Measurements from ENCODE around the gene NFKB1. TPM values are rescaled to one million over a fixed set of nuclear protein-coding genes. Genes with fewer than 3 reads are reported as not detected.

NFKB1 gene
- total and polyA plus RNA-seq, 3 experiments from 2014 or later: 45.5 to 189 (median 185) TPM

DNA sequence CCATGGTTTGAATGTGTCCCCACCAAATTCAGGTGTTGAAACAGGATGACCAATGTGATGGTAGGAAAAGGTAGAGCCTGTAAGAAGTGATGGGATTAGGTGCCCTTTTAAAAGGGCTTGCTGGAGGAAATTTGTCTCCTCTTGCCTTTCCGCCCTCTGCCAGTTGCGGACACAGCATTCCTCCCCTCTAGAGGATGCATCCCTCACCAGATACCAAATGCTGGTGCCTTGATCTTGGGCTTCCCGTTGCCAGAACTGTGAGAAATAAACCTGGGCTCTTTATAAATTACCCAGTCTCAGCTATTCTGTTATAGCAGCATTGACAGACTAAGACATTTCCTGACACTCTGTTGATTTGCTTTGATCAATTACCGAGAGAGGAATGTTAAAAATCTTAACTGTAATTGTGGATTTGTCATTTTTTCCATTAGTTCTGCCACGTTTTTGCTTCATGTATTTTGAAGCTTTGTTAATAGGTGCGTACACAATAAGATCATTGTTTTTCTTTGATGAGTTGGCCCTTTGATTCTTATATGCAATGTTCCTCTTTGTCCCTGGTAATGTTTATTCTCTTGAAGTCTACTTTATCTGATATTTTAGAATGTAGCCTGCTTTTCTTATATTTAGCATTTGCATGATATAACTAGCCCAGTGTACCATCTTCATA lies 13.3 kb downstream of the NFKB1 start:
- peaks cover 29 to 50% (median 33%) of the 10 kb centered on the region in 3 donors for H3K36me3 Mint-ChIP-seq
- no peaks in the 10 kb centered on the region for H3K27me3 Mint-ChIP-seq
- H3K4me3 Mint-ChIP-seq: peak overlapping the region in 2 of 7 donors; percentile 2
- no peak for DNase-seq
- H3K9me3 ChIP-seq (ENCODE audit: low read length): no peaks in the 10 kb centered on the region
- no peaks in the 10 kb centered on the region for H3K27me3 ChIP-seq (ENCODE audit: insufficient read depth, low read length, poor library complexity, severe bottlenecking)
- H3K4me3 ChIP-seq (ENCODE audit: low read length): no peak overlapping the region
- peak overlapping the region in 1 of 8 donors; percentile 0 for H3K27ac Mint-ChIP-seq
- POLR2A ChIA-PET: no interaction called here
- H3K36me3 ChIP-seq (ENCODE audit: insufficient read depth, low read length): no peaks in the 10 kb centered on the region
- peaks cover 55 to 82% (median 81%) of the 10 kb centered on the region in 3 donors for H3K4me1 Mint-ChIP-seq
- CTCF ChIA-PET: no interaction called here
- peaks cover 46% of the 10 kb centered on the region for H3K4me1 ChIP-seq (ENCODE audit: insufficient read depth, low read length)
- peaks cover 13 to 24% (median 21%) of the 10 kb centered on the region in 5 donors for H3K9me3 Mint-ChIP-seq
- H3K27ac ChIP-seq (ENCODE audit: low read depth, low read length): no peak overlapping the region

DNA sequence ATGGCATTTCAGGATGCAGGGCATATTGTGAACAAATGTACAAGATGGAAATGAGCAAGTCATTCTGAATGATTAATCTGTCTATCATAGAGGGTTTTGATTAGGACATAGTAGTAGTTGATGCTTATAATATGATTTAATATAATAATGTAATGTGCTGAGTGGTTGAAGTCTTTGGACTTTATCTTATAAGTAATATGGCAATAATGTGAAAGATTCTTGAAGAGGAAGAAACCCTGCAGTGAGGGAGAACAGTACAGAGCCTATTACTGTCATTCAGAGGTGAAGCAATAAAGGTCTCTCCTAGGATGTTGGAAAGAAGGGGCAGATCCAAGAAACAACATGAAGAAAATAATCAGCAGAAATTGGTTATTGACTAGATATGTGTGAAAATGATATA lies 16.6 kb downstream of the NFKB1 start:
- no peaks in the 10 kb centered on the region for H3K36me3 ChIP-seq (ENCODE audit: insufficient read depth, low read length)
- no peaks in the 10 kb centered on the region for H3K27me3 Mint-ChIP-seq
- H3K9me3 ChIP-seq (ENCODE audit: low read length): no peaks in the 10 kb centered on the region
- POLR2A ChIA-PET: no interaction called here
- peaks cover 23 to 30% (median 30%) of the 10 kb centered on the region in 3 donors for H3K36me3 Mint-ChIP-seq
- peak overlapping the region in 5 of 7 donors; percentile 13 to 72 (median 22) for H3K4me3 Mint-ChIP-seq
- peaks cover 52% of the 10 kb centered on the region for H3K4me1 ChIP-seq (ENCODE audit: insufficient read depth, low read length)
- CTCF ChIA-PET: no interaction called here
- H3K9me3 Mint-ChIP-seq: peaks cover 13 to 24% (median 21%) of the 10 kb centered on the region in 5 donors
- no peak overlapping the region for H3K27ac ChIP-seq (ENCODE audit: low read depth, low read length)
- H3K4me1 Mint-ChIP-seq: peaks cover 59 to 84% (median 82%) of the 10 kb centered on the region in 3 donors
- H3K27me3 ChIP-seq (ENCODE audit: insufficient read depth, low read length, poor library complexity, severe bottlenecking): no peaks in the 10 kb centered on the region
- no peak overlapping the region for H3K4me3 ChIP-seq (ENCODE audit: low read length)
- peak overlapping the region in 7 of 8 donors; percentile 7 to 94 (median 75) for H3K27ac Mint-ChIP-seq
- DNase-seq: no peak

DNA sequence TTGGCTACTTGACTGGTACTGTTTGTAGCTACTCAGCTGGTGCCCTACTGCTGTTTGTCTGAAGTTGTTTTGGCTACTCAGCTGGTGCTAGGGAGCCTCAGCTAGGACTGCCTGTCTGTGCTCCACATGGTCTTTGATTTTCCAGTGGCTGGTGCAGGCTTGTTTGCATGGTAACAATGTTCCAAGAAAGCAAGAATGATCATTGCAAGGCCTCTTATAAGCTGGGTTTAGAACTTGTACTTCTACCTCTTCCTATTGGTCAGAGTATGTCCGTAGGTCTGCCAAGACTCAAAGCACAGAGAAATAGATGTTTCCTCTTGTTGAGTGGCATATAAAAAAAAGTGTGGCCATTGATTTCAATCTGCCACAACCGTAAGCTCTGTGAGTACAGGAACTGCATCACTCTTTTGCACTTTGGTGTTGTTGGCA lies 17.6 kb downstream of the NFKB1 start:
- Mint-ChIP-seq H3K9me3 (peaks cover 13 to 24% (median 21%) of the 10 kb centered on the region in 5 donors), H3K27ac (peak overlapping the region; percentile 69 to 96 (median 92)), H3K4me3 (peak overlapping the region in 6 of 7 donors; percentile 29 to 63 (median 49)), H3K4me1 (peaks cover 66 to 92% (median 85%) of the 10 kb centered on the region in 3 donors), H3K27me3 (peaks cover 0 to 2% of the 10 kb centered on the region in 2 donors), H3K36me3 (peaks cover 21 to 27% (median 25%) of the 10 kb centered on the region in 3 donors)
- ChIA-PET POLR2A (interaction anchor here (0.6 kb wide), 1 partner anchor 24 kb away, joined by 10 read pairs; no protein-coding TSS in a partner anchor), CTCF (interaction anchor here (0.8 to 1.0 kb wide), 2 partner anchors 16 to 66 kb away, joined by 3 read pairs; no protein-coding TSS in a partner anchor)
- H3K36me3 ChIP-seq (ENCODE audit: insufficient read depth, low read length): no peaks in the 10 kb centered on the region
- H3K4me3 ChIP-seq (ENCODE audit: low read length): peak overlapping the region; percentile 34
- peaks cover 61% of the 10 kb centered on the region for H3K4me1 ChIP-seq (ENCODE audit: insufficient read depth, low read length)
- H3K9me3 ChIP-seq (ENCODE audit: low read length): no peaks in the 10 kb centered on the region
- H3K27me3 ChIP-seq (ENCODE audit: insufficient read depth, low read length, poor library complexity, severe bottlenecking): no peaks in the 10 kb centered on the region
- DNase-seq: peak in 4 of 5 donors; percentile 10 to 73 (median 61)
- H3K27ac ChIP-seq (ENCODE audit: low read depth, low read length): no peak overlapping the region

DNA sequence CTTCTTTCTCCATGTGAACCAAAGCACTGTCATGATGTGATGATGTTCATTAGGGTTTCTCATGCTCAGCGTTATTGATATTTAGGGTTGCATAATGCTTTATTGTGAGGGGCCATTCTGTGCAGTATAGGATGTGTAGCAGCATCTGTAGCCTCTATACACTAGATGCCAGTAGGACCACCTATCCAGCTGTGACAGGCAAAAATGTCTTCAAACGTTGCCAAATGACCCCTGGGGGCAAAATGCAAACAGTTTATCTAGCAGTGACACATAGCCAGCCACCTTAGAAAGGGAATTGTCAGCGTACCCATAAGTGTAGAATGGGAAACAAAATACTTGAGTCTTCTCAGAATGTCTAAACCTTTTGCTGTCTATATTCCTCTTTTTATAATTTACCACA lies 18.8 kb downstream of the NFKB1 start:
- Histone ChIP-seq H3K4me1 (ENCODE audit: insufficient read depth, low read length) (peaks cover 62% of the 10 kb centered on the region), H3K4me3 (ENCODE audit: low read length) (no peak overlapping the region), H3K27me3 (ENCODE audit: insufficient read depth, low read length, poor library complexity, severe bottlenecking) (no peaks in the 10 kb centered on the region), H3K36me3 (ENCODE audit: insufficient read depth, low read length) (no peaks in the 10 kb centered on the region), H3K27ac (ENCODE audit: low read depth, low read length) (no peak overlapping the region), H3K9me3 (ENCODE audit: low read length) (no peaks in the 10 kb centered on the region)
- CTCF ChIA-PET: interaction anchor here (1.3 kb wide), 1 partner anchor 20 kb away, joined by 3 read pairs; no protein-coding TSS in a partner anchor
- no peak overlapping the region for H3K4me3 Mint-ChIP-seq
- H3K27ac Mint-ChIP-seq: peak overlapping the region in 6 of 8 donors; percentile 57 to 80 (median 70)
- H3K27me3 Mint-ChIP-seq: peaks cover 0 to 2% of the 10 kb centered on the region in 2 donors
- POLR2A ChIA-PET: interaction anchor here (1.1 kb wide), 1 partner anchor 93 kb away, joined by 3 read pairs; no protein-coding TSS in a partner anchor
- peaks cover 13 to 19% (median 17%) of the 10 kb centered on the region in 5 donors for H3K9me3 Mint-ChIP-seq
- no peak for DNase-seq
- peaks cover 68 to 95% (median 89%) of the 10 kb centered on the region in 3 donors for H3K4me1 Mint-ChIP-seq
- H3K36me3 Mint-ChIP-seq: peaks cover 17 to 27% (median 21%) of the 10 kb centered on the region in 3 donors

DNA sequence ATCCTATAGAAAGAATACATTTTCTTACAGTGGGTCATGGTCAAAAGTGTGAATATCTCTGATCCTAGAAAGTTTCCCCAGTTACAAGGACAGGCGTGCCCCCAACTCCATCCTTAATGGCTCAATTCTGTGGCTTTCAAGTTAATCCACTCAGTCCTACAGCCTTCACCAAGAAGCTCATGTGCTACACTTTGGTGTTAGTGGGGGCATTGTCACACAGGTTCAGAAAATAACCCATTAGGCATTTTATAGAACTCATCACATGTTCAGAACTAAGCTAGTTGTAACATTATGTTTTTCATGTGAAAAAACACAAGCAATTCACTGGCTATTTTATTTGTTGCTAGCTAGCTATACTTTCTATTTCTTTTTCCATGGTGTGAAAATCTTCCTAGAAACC lies 20.4 kb downstream of the NFKB1 start:
- peak overlapping the region in 1 of 7 donors; percentile 14 for H3K4me3 Mint-ChIP-seq
- H3K27me3 ChIP-seq (ENCODE audit: insufficient read depth, low read length, poor library complexity, severe bottlenecking): no peaks in the 10 kb centered on the region
- peaks cover 5 to 25% (median 10%) of the 10 kb centered on the region in 3 donors for H3K36me3 Mint-ChIP-seq
- POLR2A ChIA-PET: interaction anchor here (0.6 kb wide), 1 partner anchor 21 kb away, joined by 4 read pairs; the partner anchor contains the start of gene NFKB1
- CTCF ChIA-PET: no interaction called here
- peak overlapping the region in 4 of 8 donors; percentile 3 to 72 (median 51) for H3K27ac Mint-ChIP-seq
- H3K36me3 ChIP-seq (ENCODE audit: insufficient read depth, low read length): no peaks in the 10 kb centered on the region
- H3K27me3 Mint-ChIP-seq: peaks cover 0 to 2% of the 10 kb centered on the region in 2 donors
- no peaks in the 10 kb centered on the region for H3K9me3 ChIP-seq (ENCODE audit: low read length)
- DNase-seq: no peak
- H3K27ac ChIP-seq (ENCODE audit: low read depth, low read length): no peak overlapping the region
- H3K4me3 ChIP-seq (ENCODE audit: low read length): no peak overlapping the region
- peaks cover 64% of the 10 kb centered on the region for H3K4me1 ChIP-seq (ENCODE audit: insufficient read depth, low read length)
- H3K9me3 Mint-ChIP-seq: peaks cover 2 to 6% (median 5%) of the 10 kb centered on the region in 5 donors
- peaks cover 75 to 97% (median 97%) of the 10 kb centered on the region in 3 donors for H3K4me1 Mint-ChIP-seq

GRCh38 chr4:102522031-102522440 lies 20.9 kb downstream of the NFKB1 start:
- H3K4me1 Mint-ChIP-seq: peaks cover 78 to 97% (median 97%) of the 10 kb centered on the region in 3 donors
- peaks cover 4 to 20% (median 6%) of the 10 kb centered on the region in 3 donors for H3K36me3 Mint-ChIP-seq
- CTCF ChIA-PET: no interaction called here
- DNase-seq: no peak
- H3K4me1 ChIP-seq (ENCODE audit: insufficient read depth, low read length): peaks cover 66% of the 10 kb centered on the region
- H3K4me3 ChIP-seq (ENCODE audit: low read length): no peak overlapping the region
- H3K36me3 ChIP-seq (ENCODE audit: insufficient read depth, low read length): no peaks in the 10 kb centered on the region
- H3K9me3 Mint-ChIP-seq: peaks cover 0 to 1% (median under 1%) of the 10 kb centered on the region in 5 donors
- H3K4me3 Mint-ChIP-seq: peak overlapping the region in 1 of 7 donors; percentile 14
- H3K27me3 Mint-ChIP-seq: peaks cover 0 to 2% of the 10 kb centered on the region in 2 donors
- no peaks in the 10 kb centered on the region for H3K9me3 ChIP-seq (ENCODE audit: low read length)
- no peak overlapping the region for H3K27ac ChIP-seq (ENCODE audit: low read depth, low read length)
- peak overlapping the region in 5 of 8 donors; percentile 3 to 61 (median 18) for H3K27ac Mint-ChIP-seq
- POLR2A ChIA-PET: interaction anchor here (0.6 kb wide), 1 partner anchor 21 kb away, joined by 4 read pairs; the partner anchor contains the start of gene NFKB1
- H3K27me3 ChIP-seq (ENCODE audit: insufficient read depth, low read length, poor library complexity, severe bottlenecking): no peaks in the 10 kb centered on the region

DNA sequence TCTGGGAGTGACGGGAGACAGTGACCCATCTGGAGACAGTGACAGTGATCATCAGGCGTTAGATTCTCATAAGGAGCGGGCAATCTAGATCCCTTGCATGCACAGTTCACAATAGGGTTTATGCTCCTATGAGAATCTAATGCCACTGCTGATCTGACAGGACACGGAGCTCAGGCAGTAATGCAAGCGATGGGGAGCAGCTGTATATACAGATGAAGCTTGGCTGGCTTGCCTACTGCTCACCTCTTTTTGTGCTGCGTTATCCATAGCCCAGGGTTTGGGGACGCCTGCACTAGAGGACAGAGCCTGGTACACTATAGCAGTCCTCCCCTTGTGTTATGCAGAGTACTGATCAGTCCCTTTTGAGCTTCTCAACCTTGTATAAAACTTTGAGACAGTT lies 23.5 kb downstream of the NFKB1 start:
- H3K36me3 ChIP-seq (ENCODE audit: insufficient read depth, low read length): no peaks in the 10 kb centered on the region
- no peaks in the 10 kb centered on the region for H3K27me3 ChIP-seq (ENCODE audit: insufficient read depth, low read length, poor library complexity, severe bottlenecking)
- H3K27ac ChIP-seq (ENCODE audit: low read depth, low read length): no peak overlapping the region
- Mint-ChIP-seq H3K4me3 (no peak overlapping the region), H3K27ac (peak overlapping the region in 4 of 8 donors; percentile 14 to 57 (median 37)), H3K36me3 (peaks cover 0 to 34% (median 4%) of the 10 kb centered on the region in 3 donors), H3K9me3 (no peaks in the 10 kb centered on the region), H3K4me1 (peaks cover 76 to 99% (median 94%) of the 10 kb centered on the region in 3 donors), H3K27me3 (peaks cover 0 to 2% of the 10 kb centered on the region in 2 donors)
- no peaks in the 10 kb centered on the region for H3K9me3 ChIP-seq (ENCODE audit: low read length)
- ChIA-PET CTCF (interaction anchor here (0.5 kb wide), 1 partner anchor 94 kb away, joined by 3 read pairs; no protein-coding TSS in a partner anchor), POLR2A (interaction anchor here (0.6 kb wide), 1 partner anchor 94 kb away, joined by 5 read pairs; no protein-coding TSS in a partner anchor)
- peaks cover 67% of the 10 kb centered on the region for H3K4me1 ChIP-seq (ENCODE audit: insufficient read depth, low read length)
- H3K4me3 ChIP-seq (ENCODE audit: low read length): no peak overlapping the region
- no peak for DNase-seq

Measured in CD8-positive, alpha-beta memory T cell (primary cell).